ENCODE data around the gene NTN3. TPM values are rescaled to one million over a fixed set of nuclear protein-coding genes. Genes with fewer than 3 reads are reported as not detected.

Gene NTN3
- total and polyA plus RNA-seq, 2 of the 8 experiments (the other 6 are each of a cell fraction or from before 2014, with no cell fraction given) = 0.30 to 0.34 TPM

- Histone ChIP-seq H2AFZ (ENCODE audit: low read length) (no peak overlapping the region), H3K4me3 (ENCODE audit: extremely low read depth in 1 of 4, insufficient read depth in 2 of 4, low read depth in 3 of 4, low read length in 4 of 4) (no peak overlapping the region), H3K4me2 (ENCODE audit: insufficient read depth in 1 of 2, low read depth in 2 of 2, low read length in 2 of 2) (no peak overlapping the region), H2BK12ac (ENCODE audit: low read depth, low read length) (no peak overlapping the region), H3K79me1 (ENCODE audit: low read depth, low read length) (peaks cover 2% of the 10 kb centered on the region; the same call in 1 of the 2 replicates), H4K5ac (ENCODE audit: insufficient read length, low read depth, low read length) (no peak overlapping the region), H2BK20ac (ENCODE audit: low read length) (no peak overlapping the region), H3K56ac (replicated peaks; ENCODE audit: insufficient read length, low read depth, low read length) (no peak overlapping the region), H3K9me3 (ENCODE audit: insufficient read depth in 2 of 2, low read depth in 1 of 2, low read length in 1 of 2) (no peaks in the 10 kb centered on the region), H3K4me1 (replicated peaks in 1 of 4; ENCODE audit: control insufficient read depth in 3 of 4, insufficient read depth in 4 of 4, low read length in 3 of 4) (peaks cover 1 to 15% (median 13%) of the 10 kb centered on the region in 4 experiments), H2BK15ac (ENCODE audit: low read length) (no peak overlapping the region), H3K18ac (ENCODE audit: extremely low read depth, low read length) (no peak overlapping the region), H3K14ac (ENCODE audit: insufficient read length) (no peak overlapping the region), H3K9ac (replicated peaks in 1 of 4; ENCODE audit: extremely low read depth in 1 of 4, low read depth in 3 of 4, low read length in 3 of 4) (no peak overlapping the region), H3K79me2 (ENCODE audit: control insufficient read depth in 1 of 2, insufficient read depth in 2 of 2, low read length in 2 of 2) (no peaks in the 10 kb centered on the region), H2BK120ac (replicated peaks; ENCODE audit: low read depth, low read length) (no peak overlapping the region), H3K23ac (ENCODE audit: insufficient read length) (no peak overlapping the region), H3K27me3 (replicated peaks in 1 of 4; ENCODE audit: control insufficient read depth in 3 of 4, extremely low read depth in 1 of 4, insufficient read depth in 3 of 4, low read length in 3 of 4) (peaks cover 0 to 3% (median 0%) of the 10 kb centered on the region in 4 experiments; a peak in 2 of 7 replicates), H2BK5ac (ENCODE audit: low read depth, low read length) (no peak overlapping the region), H4K8ac (ENCODE audit: extremely low read depth, insufficient read depth, low read length) (no peak overlapping the region; the same call in 1 of the 2 replicates), H4K20me1 (replicated peaks in 1 of 2; ENCODE audit: control insufficient read depth in 1 of 2, insufficient read depth in 2 of 2, low read length in 2 of 2) (no peaks in the 10 kb centered on the region), H3K4ac (replicated peaks; ENCODE audit: insufficient read length, low read depth, low read length) (no peak overlapping the region), H3K23me2 (ENCODE audit: low read depth, low read length) (no peaks in the 10 kb centered on the region; the same call in 1 of the 2 replicates), H4K91ac (replicated peaks; ENCODE audit: insufficient read length, low read length) (no peak overlapping the region), H2AK5ac (ENCODE audit: low read depth, low read length) (no peak overlapping the region), H3K36me3 (ENCODE audit: control insufficient read depth in 2 of 4, insufficient read depth in 4 of 4, low read length in 3 of 4) (no peaks in the 10 kb centered on the region), H3K27ac (ENCODE audit: low read depth, low read length) (no peak overlapping the region)
- DNase-seq (ENCODE audit: low read depth in 1 of 2, low spot score in 2 of 2) (no peak), FAIRE-seq (no peak)
- POLR2A ChIA-PET (ENCODE audit: partially characterized antibody) = interaction anchor here (0.6 to 1.2 kb wide), 3 partner anchors 23 to 68 kb away, joined by 3 to 4 read pairs (median 3); partner anchors contain the start of gene CEMP1
- TF ChIP-seq TEAD4 (IDR thresholded peaks at IDR 0.05; ENCODE audit: low read depth, low read length) (no peak), TCF12 (IDR thresholded peaks at IDR 0.05; ENCODE audit: low read depth, low read length) (no peak)
- CTCF ChIA-PET (ENCODE audit: partially characterized antibody) = interaction anchor here (0.6 to 1.7 kb wide), 3 partner anchors 37 to 672 kb away, joined by 3 to 4 read pairs (median 3); partner anchors contain the start of gene NTN3
- WGBS, 2 experiments (ENCODE audit: extremely low coverage in 1 of 2, insufficient coverage in 1 of 2, insufficient read length in 1 of 2, insufficient replicate concordance in 2 of 2, low coverage in 1 of 2, low lambda C conversion rate in 2 of 2, missing lambda C conversion rate in 1 of 2) = 80% methylated on average over 11 of the region's 11 CpGs; no CpG with 5 or more reads in 1 of the 2 experiments
These were observed 36.6 kb downstream of the NTN3 start for GRCh38 chr16:2507665-2508064.
